ENCODE measurements around the gene STMN1. TPM values are rescaled to one million over a fixed set of nuclear protein-coding genes. Genes with fewer than 3 reads are reported as not detected.

The STMN1 gene
- total and polyA plus RNA-seq, 2 experiments from 2014 or later = 227 to 1,890 TPM

DNA sequence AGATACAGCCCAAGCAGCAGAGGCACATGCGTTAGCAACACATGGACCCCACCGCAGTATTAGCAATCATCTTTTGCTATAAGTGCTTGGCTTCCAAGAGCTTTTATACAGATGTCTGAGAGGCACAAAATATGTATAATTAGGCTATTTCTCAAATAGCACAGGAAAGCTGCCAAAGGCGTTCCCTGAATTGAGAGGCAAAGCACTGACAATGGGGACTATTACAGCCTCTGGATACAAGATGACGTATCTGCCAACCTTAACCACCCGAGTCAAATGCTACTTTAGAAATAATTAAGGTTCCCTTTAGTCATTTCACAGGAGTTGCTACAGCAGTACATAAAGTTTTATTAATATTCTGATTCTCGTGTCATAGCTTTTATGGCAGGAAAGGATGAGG, 6.4 kb downstream of the STMN1 start:
- Histone ChIP-seq H3K27me3 (ENCODE audit: insufficient read depth) (no peaks in the 10 kb centered on the region), H2AFZ (no peak overlapping the region), H3K9me2 (ENCODE audit: insufficient read depth) (no peaks in the 10 kb centered on the region), H3K4me2 (no peak overlapping the region), H3K79me2 (replicated peaks; ENCODE audit: insufficient read depth) (peaks cover 41% of the 10 kb centered on the region), H3F3A (replicated peaks; ENCODE audit: low read depth) (peaks cover 54% of the 10 kb centered on the region), H3K4me1 (ENCODE audit: insufficient read depth) (peaks cover 10% of the 10 kb centered on the region), H3K36me3 (ENCODE audit: insufficient read depth) (peaks cover 55% of the 10 kb centered on the region), H4K20me1 (replicated peaks; ENCODE audit: insufficient read depth) (peaks cover 43% of the 10 kb centered on the region), H3K4me3 (no peak overlapping the region), H3K27ac (ENCODE audit: low read depth) (no peak overlapping the region)
- ATAC-seq (no peak), DNase-seq (ENCODE audit: low spot score) (no peak)
- Mint-ChIP-seq H3K4me3 (no peak overlapping the region), H3K4me1 (peaks cover 27% of the 10 kb centered on the region), H3K27ac (no peak overlapping the region), H3K36me3 (ENCODE audit: low read depth) (peaks cover 71% of the 10 kb centered on the region), H3K27me3 (ENCODE audit: insufficient read depth, low read depth, poor library complexity) (peaks cover 3% of the 10 kb centered on the region), H3K9me3 (no peaks in the 10 kb centered on the region)
- TF ChIP-seq POLR2AphosphoS5 (IDR thresholded peaks at IDR 0.05; ENCODE audit: low read depth) = no peak
- TF ChIP-seq JUNB (IDR thresholded peaks at IDR 0.05; ENCODE audit: unreplicated experiment) = no peak
- no peak for TF ChIP-seq ETS1 (IDR thresholded peaks at IDR 0.05)
- TF ChIP-seq CTCF (conservative IDR thresholded peaks at IDR 0.05; ENCODE audit: low read depth in 2 of 2) = no peak
- no peak for TF ChIP-seq ZNF331 (CRISPR knock-in tag; IDR thresholded peaks at IDR 0.05; ENCODE audit: low read depth)
- TF ChIP-seq ZNF114 (CRISPR knock-in tag; IDR thresholded peaks at IDR 0.05) = no peak
- no peak for TF ChIP-seq CREB1 (CRISPR knock-in tag; IDR thresholded peaks at IDR 0.05; ENCODE audit: low read depth)
- TF ChIP-seq NANOG (IDR thresholded peaks at IDR 0.05; ENCODE audit: borderline replicate concordance) = no peak
- TF ChIP-seq, protein P1, sequence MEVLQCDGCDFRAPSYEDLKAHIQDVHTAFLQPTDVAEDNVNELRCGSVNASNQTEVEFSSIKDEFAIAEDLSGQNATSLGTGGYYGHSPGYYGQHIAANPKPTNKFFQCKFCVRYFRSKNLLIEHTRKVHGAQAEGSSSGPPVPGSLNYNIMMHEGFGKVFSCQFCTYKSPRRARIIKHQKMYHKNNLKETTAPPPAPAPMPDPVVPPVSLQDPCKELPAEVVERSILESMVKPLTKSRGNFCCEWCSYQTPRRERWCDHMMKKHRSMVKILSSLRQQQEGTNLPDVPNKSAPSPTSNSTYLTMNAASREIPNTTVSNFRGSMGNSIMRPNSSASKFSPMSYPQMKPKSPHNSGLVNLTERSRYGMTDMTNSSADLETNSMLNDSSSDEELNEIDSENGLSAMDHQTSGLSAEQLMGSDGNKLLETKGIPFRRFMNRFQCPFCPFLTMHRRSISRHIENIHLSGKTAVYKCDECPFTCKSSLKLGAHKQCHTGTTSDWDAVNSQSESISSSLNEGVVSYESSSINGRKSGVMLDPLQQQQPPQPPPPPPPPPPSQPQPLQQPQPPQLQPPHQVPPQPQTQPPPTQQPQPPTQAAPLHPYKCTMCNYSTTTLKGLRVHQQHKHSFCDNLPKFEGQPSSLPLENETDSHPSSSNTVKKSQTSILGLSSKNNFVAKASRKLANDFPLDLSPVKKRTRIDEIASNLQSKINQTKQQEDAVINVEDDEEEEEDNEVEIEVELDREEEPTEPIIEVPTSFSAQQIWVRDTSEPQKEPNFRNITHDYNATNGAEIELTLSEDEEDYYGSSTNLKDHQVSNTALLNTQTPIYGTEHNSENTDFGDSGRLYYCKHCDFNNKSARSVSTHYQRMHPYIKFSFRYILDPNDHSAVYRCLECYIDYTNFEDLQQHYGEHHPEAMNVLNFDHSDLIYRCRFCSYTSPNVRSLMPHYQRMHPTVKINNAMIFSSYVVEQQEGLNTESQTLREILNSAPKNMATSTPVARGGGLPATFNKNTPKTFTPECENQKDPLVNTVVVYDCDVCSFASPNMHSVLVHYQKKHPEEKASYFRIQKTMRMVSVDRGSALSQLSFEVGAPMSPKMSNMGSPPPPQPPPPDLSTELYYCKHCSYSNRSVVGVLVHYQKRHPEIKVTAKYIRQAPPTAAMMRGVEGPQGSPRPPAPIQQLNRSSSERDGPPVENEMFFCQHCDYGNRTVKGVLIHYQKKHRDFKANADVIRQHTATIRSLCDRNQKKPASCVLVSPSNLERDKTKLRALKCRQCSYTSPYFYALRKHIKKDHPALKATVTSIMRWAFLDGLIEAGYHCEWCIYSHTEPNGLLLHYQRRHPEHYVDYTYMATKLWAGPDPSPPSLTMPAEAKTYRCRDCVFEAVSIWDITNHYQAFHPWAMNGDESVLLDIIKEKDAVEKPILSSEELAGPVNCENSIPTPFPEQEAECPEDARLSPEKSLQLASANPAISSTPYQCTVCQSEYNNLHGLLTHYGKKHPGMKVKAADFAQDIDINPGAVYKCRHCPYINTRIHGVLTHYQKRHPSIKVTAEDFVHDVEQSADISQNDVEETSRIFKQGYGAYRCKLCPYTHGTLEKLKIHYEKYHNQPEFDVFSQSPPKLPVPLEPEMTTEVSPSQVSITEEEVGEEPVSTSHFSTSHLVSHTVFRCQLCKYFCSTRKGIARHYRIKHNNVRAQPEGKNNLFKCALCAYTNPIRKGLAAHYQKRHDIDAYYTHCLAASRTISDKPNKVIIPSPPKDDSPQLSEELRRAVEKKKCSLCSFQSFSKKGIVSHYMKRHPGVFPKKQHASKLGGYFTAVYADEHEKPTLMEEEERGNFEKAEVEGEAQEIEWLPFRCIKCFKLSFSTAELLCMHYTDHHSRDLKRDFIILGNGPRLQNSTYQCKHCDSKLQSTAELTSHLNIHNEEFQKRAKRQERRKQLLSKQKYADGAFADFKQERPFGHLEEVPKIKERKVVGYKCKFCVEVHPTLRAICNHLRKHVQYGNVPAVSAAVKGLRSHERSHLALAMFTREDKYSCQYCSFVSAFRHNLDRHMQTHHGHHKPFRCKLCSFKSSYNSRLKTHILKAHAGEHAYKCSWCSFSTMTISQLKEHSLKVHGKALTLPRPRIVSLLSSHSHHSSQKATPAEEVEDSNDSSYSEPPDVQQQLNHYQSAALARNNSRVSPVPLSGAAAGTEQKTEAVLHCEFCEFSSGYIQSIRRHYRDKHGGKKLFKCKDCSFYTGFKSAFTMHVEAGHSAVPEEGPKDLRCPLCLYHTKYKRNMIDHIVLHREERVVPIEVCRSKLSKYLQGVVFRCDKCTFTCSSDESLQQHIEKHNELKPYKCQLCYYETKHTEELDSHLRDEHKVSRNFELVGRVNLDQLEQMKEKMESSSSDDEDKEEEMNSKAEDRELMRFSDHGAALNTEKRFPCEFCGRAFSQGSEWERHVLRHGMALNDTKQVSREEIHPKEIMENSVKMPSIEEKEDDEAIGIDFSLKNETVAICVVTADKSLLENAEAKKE (CRISPR knock-in tag; IDR thresholded peaks at IDR 0.05) = no peak
- TF ChIP-seq STAT1 (IDR thresholded peaks at IDR 0.05; ENCODE audit: unreplicated experiment) = no peak
- TF ChIP-seq EZH2phosphoT487 (IDR thresholded peaks at IDR 0.05; ENCODE audit: unreplicated experiment) = no peak
- no peak for TF ChIP-seq EZH2 (IDR thresholded peaks at IDR 0.05; ENCODE audit: low read depth, unreplicated experiment)

All from GM23338 (cell line).